AG09319 (cell line): ENCODE data around the gene DLEC1.

Experiments
- DNase-seq: peaks from one replicate; pipeline ENCODE4 v3.0.0-alpha.2; 2010; ENCODE audit warnings: low read depth; ENCODE audit errors: extremely low read depth
- TF ChIP-seq, protein P1 (sequence below): IDR thresholded peaks from 2 replicates; pipeline ENCODE4 v1.5.1; 2011; ENCODE audit warnings: low read depth, mild to moderate bottlenecking, inconsistent platforms, low read length, moderate library complexity

Gene DLEC1

DNA sequence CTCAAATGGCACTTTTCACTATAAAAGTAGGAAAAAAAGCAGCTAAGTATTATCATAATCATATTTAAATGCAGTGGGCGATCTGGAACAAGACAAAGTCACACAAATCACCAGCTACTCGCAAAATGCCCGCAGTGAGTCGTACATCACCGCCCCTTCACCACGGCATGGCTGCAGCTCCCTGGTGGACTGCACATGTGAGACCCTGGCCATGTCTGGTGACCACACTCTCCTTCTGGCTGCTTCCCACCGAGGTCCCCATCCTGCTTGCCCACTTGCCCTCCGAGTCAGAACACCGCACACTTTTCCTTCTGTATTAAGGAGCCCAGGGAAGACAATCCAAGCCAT lies 59.3 kb downstream of the DLEC1 start:
- DNase-seq = no peak
- TF ChIP-seq, protein P1, sequence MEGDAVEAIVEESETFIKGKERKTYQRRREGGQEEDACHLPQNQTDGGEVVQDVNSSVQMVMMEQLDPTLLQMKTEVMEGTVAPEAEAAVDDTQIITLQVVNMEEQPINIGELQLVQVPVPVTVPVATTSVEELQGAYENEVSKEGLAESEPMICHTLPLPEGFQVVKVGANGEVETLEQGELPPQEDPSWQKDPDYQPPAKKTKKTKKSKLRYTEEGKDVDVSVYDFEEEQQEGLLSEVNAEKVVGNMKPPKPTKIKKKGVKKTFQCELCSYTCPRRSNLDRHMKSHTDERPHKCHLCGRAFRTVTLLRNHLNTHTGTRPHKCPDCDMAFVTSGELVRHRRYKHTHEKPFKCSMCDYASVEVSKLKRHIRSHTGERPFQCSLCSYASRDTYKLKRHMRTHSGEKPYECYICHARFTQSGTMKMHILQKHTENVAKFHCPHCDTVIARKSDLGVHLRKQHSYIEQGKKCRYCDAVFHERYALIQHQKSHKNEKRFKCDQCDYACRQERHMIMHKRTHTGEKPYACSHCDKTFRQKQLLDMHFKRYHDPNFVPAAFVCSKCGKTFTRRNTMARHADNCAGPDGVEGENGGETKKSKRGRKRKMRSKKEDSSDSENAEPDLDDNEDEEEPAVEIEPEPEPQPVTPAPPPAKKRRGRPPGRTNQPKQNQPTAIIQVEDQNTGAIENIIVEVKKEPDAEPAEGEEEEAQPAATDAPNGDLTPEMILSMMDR = no peak

GRCh38 chr3:38099518-38099917 lies 60.5 kb downstream of the DLEC1 start:
- TF ChIP-seq, protein P1 = no peak
- no peak for DNase-seq

DNA sequence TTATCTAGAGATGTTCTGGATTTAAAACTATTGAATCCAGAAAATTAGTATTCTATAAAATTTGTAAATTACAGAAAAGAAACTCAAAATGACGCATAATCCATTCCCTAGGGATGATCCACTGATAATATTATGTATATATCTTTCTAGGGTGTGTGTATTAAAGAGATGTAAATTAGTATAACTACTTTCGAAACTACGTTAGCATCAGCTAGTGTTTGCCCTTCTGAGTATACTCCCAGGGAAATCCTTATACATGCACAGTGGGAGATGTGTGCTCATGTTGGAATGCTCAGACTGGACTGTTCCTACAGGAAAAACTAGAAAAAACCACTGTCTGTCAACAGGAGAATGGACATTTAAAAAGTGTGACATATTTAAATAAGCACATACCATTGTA lies 61.5 kb downstream of the DLEC1 start:
- no peak for DNase-seq
- TF ChIP-seq, protein P1 = no peak

DNA sequence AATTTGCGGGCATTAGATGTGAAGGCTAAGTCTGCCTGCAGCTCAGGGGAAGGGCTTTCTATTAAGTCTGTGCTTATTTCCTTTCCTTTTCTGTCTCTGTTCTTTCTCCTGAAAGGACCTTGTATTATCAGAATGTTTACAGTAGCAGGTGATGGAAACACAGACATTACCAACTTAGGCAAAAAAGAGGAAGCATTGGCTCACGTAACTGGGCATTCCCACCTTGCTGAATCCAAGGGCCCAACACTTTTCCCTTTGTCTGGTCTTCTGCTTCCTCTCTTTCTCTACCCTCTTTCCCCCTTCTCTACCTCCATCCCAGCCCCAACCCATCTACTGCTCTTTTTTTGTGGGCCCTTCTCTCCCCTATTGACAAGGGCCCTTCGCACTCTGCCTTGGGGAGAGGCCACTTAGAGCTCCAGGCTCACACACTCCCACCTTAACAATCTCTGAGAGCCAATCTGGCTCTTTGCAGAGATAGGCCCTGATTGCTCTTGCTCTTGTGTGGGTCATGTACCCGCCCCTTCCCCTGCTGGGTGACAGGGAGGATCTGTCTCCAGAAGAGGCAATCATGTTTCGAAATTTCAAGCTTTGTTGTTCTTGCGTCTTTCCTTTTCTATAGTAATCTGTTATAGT lies 62.9 kb downstream of the DLEC1 start:
- no peak for DNase-seq

GRCh38 chr3:38102444-38102814 lies 63.4 kb downstream of the DLEC1 start:
- no peak for DNase-seq

More for the DNA sequence above, 62.9 kb downstream of the DLEC1 start:
- TF ChIP-seq, protein P1 = no peak

GRCh38 chr3:38105525-38105924 lies 66.5 kb downstream of the DLEC1 start:
- TF ChIP-seq, protein P1 = no peak
- DNase-seq = no peak

More at GRCh38 chr3:38102444-38102814, 63.4 kb downstream of the DLEC1 start:
- TF ChIP-seq, protein P1 = no peak

- TF ChIP-seq, protein P1 = no peak
- no peak for DNase-seq
Measured at GRCh38 chr3:38107911-38108648, 69.1 kb downstream of the DLEC1 start.
